Measurements from ENCODE around the gene SNCAIP.

The SNCAIP gene

DNA sequence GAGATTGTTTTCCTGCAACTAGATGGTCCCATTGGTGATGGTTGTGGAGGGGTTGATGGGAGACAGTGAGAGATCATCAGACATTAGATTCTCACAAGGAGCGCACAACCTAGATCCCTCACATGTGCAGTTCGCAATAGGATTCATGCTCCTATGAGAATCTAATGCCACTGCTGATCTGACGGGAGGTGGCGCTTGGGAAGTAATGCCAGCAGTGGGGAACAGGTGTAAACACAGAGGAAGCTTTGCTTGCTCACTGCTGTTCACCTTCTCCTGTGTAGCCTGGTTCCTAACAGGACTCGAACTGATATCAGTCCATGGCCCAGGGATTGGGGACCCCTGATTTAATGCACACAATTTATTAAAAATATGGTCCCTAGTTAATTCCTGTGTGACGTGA lies 18.8 kb downstream of the SNCAIP start:
- Histone ChIP-seq H3K79me2 (ENCODE audit: control insufficient read depth, insufficient read depth, low read length, poor library complexity) (no peaks in the 10 kb centered on the region), H4K91ac (ENCODE audit: low read depth, low read length) (no peak overlapping the region)

DNA sequence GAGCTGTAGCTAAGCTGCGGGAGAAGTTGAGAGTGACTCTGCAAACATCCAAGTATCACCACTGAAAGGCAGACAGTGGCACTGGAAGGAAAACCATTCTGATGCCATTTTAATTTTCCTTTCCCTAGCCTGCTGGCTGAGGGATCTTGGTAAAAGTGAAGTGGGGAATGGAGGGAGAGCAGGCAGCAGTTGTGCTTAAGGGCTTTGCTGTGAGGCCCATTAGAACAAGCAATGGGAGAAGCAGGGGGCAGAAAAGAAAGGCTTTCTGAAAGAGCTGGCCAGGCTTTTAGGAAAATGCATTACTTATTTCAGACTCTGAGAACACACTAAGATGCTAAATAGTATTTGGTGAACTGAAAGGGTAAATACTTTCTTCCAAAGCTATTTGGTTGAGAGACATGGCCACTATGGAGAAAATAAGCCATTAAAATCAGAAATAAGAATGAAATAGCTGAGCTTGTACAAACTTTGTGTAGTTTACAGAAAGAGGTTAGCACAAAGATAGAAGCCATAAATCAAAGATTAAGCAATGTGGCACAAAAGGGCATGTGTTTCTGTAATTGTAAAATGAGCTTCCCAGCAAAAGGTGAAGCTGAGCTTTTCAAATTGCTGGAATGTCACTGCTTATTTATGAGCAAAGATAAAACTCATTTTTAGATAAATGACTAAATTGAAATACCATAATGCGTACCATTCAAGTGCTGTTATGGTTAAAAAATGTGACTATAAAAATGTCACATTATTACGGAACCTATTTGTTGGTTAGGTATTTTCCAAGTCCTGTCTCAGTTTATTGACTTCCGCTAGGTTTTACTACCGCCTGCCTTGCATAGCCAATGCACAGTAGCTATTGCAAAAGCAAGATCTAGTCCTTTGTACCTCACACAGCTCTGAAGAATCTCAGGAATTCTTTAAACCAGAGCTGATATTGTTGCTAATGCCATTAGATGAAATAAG lies 20.8 kb downstream of the SNCAIP start:
- WGBS (ENCODE audit: extremely low coverage, insufficient coverage, insufficient read length): no CpG with 5 or more reads among the region's 5 CpGs
- Histone ChIP-seq H2AFZ (ENCODE audit: insufficient read depth, low read length, poor library complexity) (peak overlapping the region; percentile 45), H2BK5ac (ENCODE audit: low read depth, low read length, poor library complexity) (peak overlapping the region; percentile 31), H3K9ac (ENCODE audit: low read length) (no peak overlapping the region), H3K4me3 (ENCODE audit: low read depth, low read length) (no peak overlapping the region), H4K8ac (ENCODE audit: low read depth, low read length) (no peak overlapping the region), H3K4ac (ENCODE audit: low read depth, low read length) (peak overlapping the region; percentile 47), H3K4me2 (ENCODE audit: low read length) (no peak overlapping the region), H3K79me2 (ENCODE audit: control insufficient read depth, insufficient read depth, low read length, poor library complexity) (no peaks in the 10 kb centered on the region), H4K91ac (ENCODE audit: low read depth, low read length) (no peak overlapping the region), H3K4me1 (ENCODE audit: control insufficient read depth in 1 of 2, insufficient read depth in 2 of 2, low read length in 2 of 2) (peaks cover 2 to 3% of the 10 kb centered on the region in 2 experiments), H3K36me3 (ENCODE audit: control insufficient read depth in 1 of 2, insufficient read depth in 2 of 2, low read length in 2 of 2) (no peaks in the 10 kb centered on the region), H3K27me3 (ENCODE audit: insufficient read depth, low read length) (no peaks in the 10 kb centered on the region), H3K79me1 (ENCODE audit: low read length) (peaks cover 2% of the 10 kb centered on the region), H4K12ac (ENCODE audit: low read depth, low read length) (no peak overlapping the region), H3K23ac (ENCODE audit: low read length) (no peak overlapping the region), H3K9me3 (ENCODE audit: insufficient read depth, low read depth, low read length) (no peaks in the 10 kb centered on the region), H3K14ac (ENCODE audit: low read length) (peak overlapping the region; percentile 74), H2BK12ac (ENCODE audit: low read length) (no peak overlapping the region), H2AK5ac (ENCODE audit: low read length) (no peak overlapping the region), H3K18ac (ENCODE audit: low read length) (no peak overlapping the region), H2BK120ac (ENCODE audit: insufficient read depth, low read length, poor library complexity) (peak overlapping the region; percentile 43), H3K27ac (ENCODE audit: low read depth, low read length) (peak overlapping the region; percentile 26)
- peak in 1 of 2 donors; percentile 48 for DNase-seq

More for the DNA sequence above, 18.8 kb downstream of the SNCAIP start:
- Histone ChIP-seq H3K27me3 (ENCODE audit: insufficient read depth, low read length) (no peaks in the 10 kb centered on the region), H2AK5ac (ENCODE audit: low read length) (no peak overlapping the region), H3K9ac (ENCODE audit: low read length) (no peak overlapping the region), H3K36me3 (ENCODE audit: control insufficient read depth in 1 of 2, insufficient read depth in 2 of 2, low read length in 2 of 2) (no peaks in the 10 kb centered on the region), H3K4me2 (ENCODE audit: low read length) (no peak overlapping the region), H2BK120ac (ENCODE audit: insufficient read depth, low read length, poor library complexity) (peak overlapping the region; percentile 33), H3K4ac (ENCODE audit: low read depth, low read length) (no peak overlapping the region), H3K4me1 (ENCODE audit: control insufficient read depth in 1 of 2, insufficient read depth in 2 of 2, low read length in 2 of 2) (peaks cover 2 to 3% of the 10 kb centered on the region in 2 experiments), H4K12ac (ENCODE audit: low read depth, low read length) (no peak overlapping the region), H3K14ac (ENCODE audit: low read length) (no peak overlapping the region), H3K23ac (ENCODE audit: low read length) (no peak overlapping the region), H2BK12ac (ENCODE audit: low read length) (no peak overlapping the region), H3K9me3 (ENCODE audit: insufficient read depth, low read depth, low read length) (no peaks in the 10 kb centered on the region), H2BK5ac (ENCODE audit: low read depth, low read length, poor library complexity) (no peak overlapping the region), H3K79me1 (ENCODE audit: low read length) (peaks cover 2% of the 10 kb centered on the region), H3K27ac (ENCODE audit: low read depth, low read length) (no peak overlapping the region), H3K4me3 (ENCODE audit: low read depth, low read length) (no peak overlapping the region), H4K8ac (ENCODE audit: low read depth, low read length) (no peak overlapping the region), H3K18ac (ENCODE audit: low read length) (no peak overlapping the region), H2AFZ (ENCODE audit: insufficient read depth, low read length, poor library complexity) (no peak overlapping the region)
- no peak for DNase-seq
- no CpG with 5 or more reads among the region's 6 CpGs for WGBS (ENCODE audit: extremely low coverage, insufficient coverage, insufficient read length)

- Histone ChIP-seq H3K79me2 (ENCODE audit: control insufficient read depth, insufficient read depth, low read length, poor library complexity) (no peaks in the 10 kb centered on the region), H2AK5ac (ENCODE audit: low read length) (no peak overlapping the region), H2BK5ac (ENCODE audit: low read depth, low read length, poor library complexity) (no peak overlapping the region), H3K9me3 (ENCODE audit: insufficient read depth, low read depth, low read length) (no peaks in the 10 kb centered on the region), H3K14ac (ENCODE audit: low read length) (no peak overlapping the region), H4K91ac (ENCODE audit: low read depth, low read length) (no peak overlapping the region), H3K23ac (ENCODE audit: low read length) (no peak overlapping the region), H3K4ac (ENCODE audit: low read depth, low read length) (no peak overlapping the region), H3K79me1 (ENCODE audit: low read length) (peaks cover 2% of the 10 kb centered on the region), H4K8ac (ENCODE audit: low read depth, low read length) (no peak overlapping the region), H3K4me1 (ENCODE audit: control insufficient read depth in 1 of 2, insufficient read depth in 2 of 2, low read length in 2 of 2) (peaks cover 2 to 3% of the 10 kb centered on the region in 2 experiments), H2AFZ (ENCODE audit: insufficient read depth, low read length, poor library complexity) (no peak overlapping the region), H2BK120ac (ENCODE audit: insufficient read depth, low read length, poor library complexity) (no peak overlapping the region), H2BK12ac (ENCODE audit: low read length) (no peak overlapping the region), H3K27me3 (ENCODE audit: insufficient read depth, low read length) (no peaks in the 10 kb centered on the region), H4K12ac (ENCODE audit: low read depth, low read length) (no peak overlapping the region), H3K36me3 (ENCODE audit: control insufficient read depth in 1 of 2, insufficient read depth in 2 of 2, low read length in 2 of 2) (no peaks in the 10 kb centered on the region), H3K27ac (ENCODE audit: low read depth, low read length) (no peak overlapping the region), H3K4me3 (ENCODE audit: low read depth, low read length) (no peak overlapping the region), H3K18ac (ENCODE audit: low read length) (no peak overlapping the region), H3K9ac (ENCODE audit: low read length) (no peak overlapping the region), H3K4me2 (ENCODE audit: low read length) (no peak overlapping the region)
- no peak for DNase-seq
- no CpG with 5 or more reads among the region's 4 CpGs for WGBS (ENCODE audit: extremely low coverage, insufficient coverage, insufficient read length)
Observed at GRCh38 chr5:122333564-122333963, 21.5 kb downstream of the SNCAIP start.

DNA sequence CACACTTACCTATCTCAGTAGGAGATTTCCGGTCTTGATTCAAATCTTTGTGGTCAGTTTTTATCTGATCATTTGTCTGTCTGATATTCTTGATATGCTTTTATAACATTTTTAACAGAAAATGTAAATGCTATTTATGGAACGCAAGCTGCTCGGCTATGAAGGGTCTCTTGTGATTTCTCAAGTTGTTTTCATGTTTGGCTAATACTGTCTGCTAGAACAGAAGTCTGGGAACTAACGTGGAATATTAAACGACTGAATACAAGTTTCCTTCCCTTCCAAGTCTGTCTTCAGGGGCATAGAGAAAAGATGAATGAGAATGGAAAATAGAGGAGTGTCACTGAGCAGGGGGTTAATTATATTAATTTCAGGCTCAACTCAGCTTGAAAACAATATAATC lies 27.6 kb downstream of the SNCAIP start:
- no peaks in the 10 kb centered on the region for H3K27me3 ChIP-seq (ENCODE audit: insufficient read depth, low read length)
- H4K8ac ChIP-seq (ENCODE audit: low read depth, low read length): no peak overlapping the region
- no peaks in the 10 kb centered on the region for H3K36me3 ChIP-seq (ENCODE audit: control insufficient read depth in 1 of 2, insufficient read depth in 2 of 2, low read length in 2 of 2)
- DNase-seq: no peak
- H4K91ac ChIP-seq (ENCODE audit: low read depth, low read length): no peak overlapping the region
- no peak overlapping the region for H3K4ac ChIP-seq (ENCODE audit: low read depth, low read length)
- no peak overlapping the region for H3K4me3 ChIP-seq (ENCODE audit: low read depth, low read length)
- no peaks in the 10 kb centered on the region for H3K9me3 ChIP-seq (ENCODE audit: insufficient read depth, low read depth, low read length)
- no peaks in the 10 kb centered on the region for H3K4me1 ChIP-seq (ENCODE audit: control insufficient read depth in 1 of 2, insufficient read depth in 2 of 2, low read length in 2 of 2)
- no peak overlapping the region for H3K18ac ChIP-seq (ENCODE audit: low read length)
- H3K23ac ChIP-seq (ENCODE audit: low read length): no peak overlapping the region
- no peak overlapping the region for H3K27ac ChIP-seq (ENCODE audit: low read depth, low read length)
- no peak overlapping the region for H2BK5ac ChIP-seq (ENCODE audit: low read depth, low read length, poor library complexity)
- H2BK120ac ChIP-seq (ENCODE audit: insufficient read depth, low read length, poor library complexity): no peak overlapping the region
- H2AFZ ChIP-seq (ENCODE audit: insufficient read depth, low read length, poor library complexity): no peak overlapping the region
- no peak overlapping the region for H2AK5ac ChIP-seq (ENCODE audit: low read length)
- WGBS (ENCODE audit: extremely low coverage, insufficient coverage, insufficient read length): no CpG with 5 or more reads among the region's 5 CpGs
- H2BK12ac ChIP-seq (ENCODE audit: low read length): no peak overlapping the region
- no peak overlapping the region for H3K4me2 ChIP-seq (ENCODE audit: low read length)
- no peaks in the 10 kb centered on the region for H3K79me2 ChIP-seq (ENCODE audit: control insufficient read depth, insufficient read depth, low read length, poor library complexity)
- no peaks in the 10 kb centered on the region for H3K79me1 ChIP-seq (ENCODE audit: low read length)
- H4K12ac ChIP-seq (ENCODE audit: low read depth, low read length): no peak overlapping the region
- H3K14ac ChIP-seq (ENCODE audit: low read length): no peak overlapping the region
- no peak overlapping the region for H3K9ac ChIP-seq (ENCODE audit: low read length)
